GM21825 (cell line): ENCODE results near the gene STAB1.

Source experiments
- ATAC-seq: cut with Tn5 transposase; IDR thresholded peaks from one replicate; pipeline ENCODE4 v1.9.1; 2021; ENCODE audit warnings: mild to moderate bottlenecking, moderate library complexity; ENCODE audit not compliant: unreplicated experiment

STAB1 gene

GRCh38 chr3:52494886-52495495 is at the start of gene STAB1:
Gene STAB1 (plus strand): TSS chr3:52495338. CDS start chr3:52495414, 76 bp downstream.
- no peak for ATAC-seq

GRCh38 chr3:52446042-52446441 is 49.1 kb upstream of the STAB1 start:
- ATAC-seq = no peak

- no peak for ATAC-seq
These were observed 48.3 kb upstream of the STAB1 start for GRCh38 chr3:52446631-52447511.

- ATAC-seq = no peak
These were observed 47.4 kb upstream of the STAB1 start for GRCh38 chr3:52447512-52448355.

GRCh38 chr3:52450489-52451236 is 44.5 kb upstream of the STAB1 start:
- ATAC-seq = no peak

- ATAC-seq = no peak
These were observed 43.7 kb upstream of the STAB1 start for GRCh38 chr3:52451237-52452083.

- no peak for ATAC-seq
These were observed 43.0 kb upstream of the STAB1 start for GRCh38 chr3:52452126-52452525.

GRCh38 chr3:52452570-52453221 is 42.4 kb upstream of the STAB1 start:
- no peak for ATAC-seq

- no peak for ATAC-seq
These were observed 41.5 kb upstream of the STAB1 start, which contains the start of gene TNNC1 for GRCh38 chr3:52453496-52454249. Gene TNNC1 (minus strand): TSS chr3:52454041. CDS start chr3:52454015, 26 bp downstream.

GRCh38 chr3:52454250-52454937 is 40.7 kb upstream of the STAB1 start:
- no peak for ATAC-seq

GRCh38 chr3:52454938-52455282 is 40.2 kb upstream of the STAB1 start:
- ATAC-seq = no peak

- peak; percentile 79 for ATAC-seq
These were observed 39.6 kb upstream of the STAB1 start, which contains the start of gene NISCH for GRCh38 chr3:52455283-52456168. Gene NISCH (plus strand): TSS chr3:52455604. CDS start chr3:52455642, 38 bp downstream.

- no peak for ATAC-seq
These were observed 38.9 kb upstream of the STAB1 start for GRCh38 chr3:52456169-52456799.

- ATAC-seq = no peak
These were observed 38.3 kb upstream of the STAB1 start for GRCh38 chr3:52456800-52457183.

- no peak for ATAC-seq
These were observed 36.9 kb upstream of the STAB1 start for GRCh38 chr3:52458031-52458760.
